Osteoblast (primary cell): ENCODE results near the gene SP140. TPM values are rescaled to one million over a fixed set of nuclear protein-coding genes. Genes with fewer than 3 reads are reported as not detected.

ENCODE experiments used
- DNase-seq: peaks from one replicate; pipeline ENCODE4 v3.0.0; 2011; ENCODE audit warnings: low spot score, mixed read lengths; ENCODE audit not compliant: insufficient read length; ENCODE audit errors: missing footprints
- H2AFZ ChIP-seq: 2 replicates; pipeline ENCODE4 v1.6.0; 2011; ENCODE audit warnings: mild to moderate bottlenecking, low read length
- H3K27ac ChIP-seq: 2 replicates; pipeline ENCODE4 v1.5.1; 2011; ENCODE audit warnings: mild to moderate bottlenecking, low read depth, low read length, moderate library complexity
- H3K27me3 ChIP-seq: 2 replicates; pipeline ENCODE4 v1.6.0; 2012; ENCODE audit warnings: mild to moderate bottlenecking, control low read depth, inconsistent platforms, low read length, moderate library complexity; ENCODE audit not compliant: insufficient read depth
- H3K36me3 ChIP-seq: 2 replicates; pipeline ENCODE4 v1.5.1; 2011; ENCODE audit warnings: mild to moderate bottlenecking, low read length, control low read depth, moderate library complexity; ENCODE audit not compliant: insufficient read depth
- H3K4me1 ChIP-seq: 2 replicates; pipeline ENCODE4 v1.5.1; 2011; ENCODE audit warnings: mild to moderate bottlenecking, low read length, control low read depth, moderate library complexity; ENCODE audit not compliant: insufficient read depth
- H3K4me2 ChIP-seq: 2 replicates; pipeline ENCODE4 v1.6.0; 2011; ENCODE audit warnings: mild to moderate bottlenecking, low read length; ENCODE audit not compliant: insufficient read depth
- H3K4me3 ChIP-seq: fragments of 200-600 bp; sonication (generic); 3 replicates; pipeline ENCODE4 v1.5.1; 2012; ENCODE audit warnings: mild to moderate bottlenecking, low read length, inconsistent platforms; ENCODE audit not compliant: insufficient read depth
- H3K79me2 ChIP-seq: 2 replicates; pipeline ENCODE4 v1.6.0; 2012; ENCODE audit warnings: mild to moderate bottlenecking, low read length, control low read depth, inconsistent platforms; ENCODE audit not compliant: insufficient read depth
- H3K9me3 ChIP-seq: 2 replicates; pipeline ENCODE4 v1.5.1; 2011; ENCODE audit warnings: low read depth, low read length, control low read depth
- H4K20me1 ChIP-seq: 2 replicates; pipeline ENCODE4 v1.6.0; 2012; ENCODE audit warnings: mild to moderate bottlenecking, low read length, control low read depth; ENCODE audit not compliant: insufficient read depth
- total RNA-seq: library from RNA; depleted of rRNA; stranded (reverse); fragments of >200 nt; gene quantifications from 2 replicates; pipeline ENCODE4 v1.2.3, GENCODE V29; 2012
- TF ChIP-seq, protein P1 (sequence below): IDR thresholded peaks from 2 replicates; pipeline ENCODE4 v1.5.1; 2011; ENCODE audit warnings: mild to moderate bottlenecking, low read depth, low read length, moderate library complexity; ENCODE audit errors: extremely low read depth

SP140 gene
- total RNA-seq, 1 donor = 0.36 TPM

DNA sequence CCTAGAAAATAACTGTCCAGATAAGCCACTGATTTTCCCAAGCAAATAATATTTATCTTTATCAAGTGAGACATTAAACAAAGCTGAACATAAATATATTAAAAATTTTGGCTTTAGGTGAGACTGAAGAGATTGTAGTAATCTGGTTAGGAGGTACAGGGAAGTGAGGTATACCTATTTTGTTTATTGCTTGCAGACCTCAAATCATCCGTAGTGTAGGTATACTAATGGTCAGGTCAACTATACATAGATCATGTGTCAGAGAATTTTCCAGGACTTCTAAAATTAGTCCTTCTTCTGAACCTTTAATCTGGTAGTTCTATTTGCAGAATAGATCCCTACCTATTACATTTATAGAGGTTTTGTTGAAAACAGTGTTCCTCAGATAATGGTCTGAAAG, 41.5 kb downstream of the SP140 start:
- H3K36me3 ChIP-seq = no peaks in the 10 kb centered on the region
- H3K4me3 ChIP-seq = no peak overlapping the region
- no peak overlapping the region for H2AFZ ChIP-seq
- no peaks in the 10 kb centered on the region for H3K27me3 ChIP-seq
- no peak overlapping the region for H3K4me2 ChIP-seq
- H3K27ac ChIP-seq = no peak overlapping the region
- no peaks in the 10 kb centered on the region for H3K9me3 ChIP-seq
- no peaks in the 10 kb centered on the region for H3K4me1 ChIP-seq
- DNase-seq = no peak
- H3K79me2 ChIP-seq = no peaks in the 10 kb centered on the region
- H4K20me1 ChIP-seq = no peaks in the 10 kb centered on the region
- TF ChIP-seq, protein P1, sequence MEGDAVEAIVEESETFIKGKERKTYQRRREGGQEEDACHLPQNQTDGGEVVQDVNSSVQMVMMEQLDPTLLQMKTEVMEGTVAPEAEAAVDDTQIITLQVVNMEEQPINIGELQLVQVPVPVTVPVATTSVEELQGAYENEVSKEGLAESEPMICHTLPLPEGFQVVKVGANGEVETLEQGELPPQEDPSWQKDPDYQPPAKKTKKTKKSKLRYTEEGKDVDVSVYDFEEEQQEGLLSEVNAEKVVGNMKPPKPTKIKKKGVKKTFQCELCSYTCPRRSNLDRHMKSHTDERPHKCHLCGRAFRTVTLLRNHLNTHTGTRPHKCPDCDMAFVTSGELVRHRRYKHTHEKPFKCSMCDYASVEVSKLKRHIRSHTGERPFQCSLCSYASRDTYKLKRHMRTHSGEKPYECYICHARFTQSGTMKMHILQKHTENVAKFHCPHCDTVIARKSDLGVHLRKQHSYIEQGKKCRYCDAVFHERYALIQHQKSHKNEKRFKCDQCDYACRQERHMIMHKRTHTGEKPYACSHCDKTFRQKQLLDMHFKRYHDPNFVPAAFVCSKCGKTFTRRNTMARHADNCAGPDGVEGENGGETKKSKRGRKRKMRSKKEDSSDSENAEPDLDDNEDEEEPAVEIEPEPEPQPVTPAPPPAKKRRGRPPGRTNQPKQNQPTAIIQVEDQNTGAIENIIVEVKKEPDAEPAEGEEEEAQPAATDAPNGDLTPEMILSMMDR = no peak

DNA sequence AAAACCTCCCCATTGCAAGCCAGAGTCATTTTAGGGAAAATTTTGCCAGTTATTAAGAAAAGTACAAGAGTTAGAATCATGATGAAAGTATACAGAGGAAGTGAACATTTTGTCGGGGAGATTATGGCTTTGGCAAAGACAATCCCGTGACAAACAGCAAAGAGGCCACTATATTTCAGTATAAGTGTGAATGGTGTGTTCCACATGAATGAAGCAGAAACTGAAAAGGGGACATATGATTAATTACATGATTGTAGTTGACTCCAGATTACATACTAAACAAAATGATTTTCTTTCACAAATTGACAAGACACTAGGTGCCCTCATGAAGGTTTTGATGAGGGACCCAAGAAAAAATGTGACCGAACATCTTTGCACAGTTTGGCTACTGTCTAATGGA, 42.0 kb downstream of the SP140 start:
- no peaks in the 10 kb centered on the region for H3K79me2 ChIP-seq
- no peak overlapping the region for H2AFZ ChIP-seq
- H3K36me3 ChIP-seq = no peaks in the 10 kb centered on the region
- H3K9me3 ChIP-seq = no peaks in the 10 kb centered on the region
- peak; percentile 23 for DNase-seq
- H3K4me3 ChIP-seq = no peak overlapping the region
- H4K20me1 ChIP-seq = no peaks in the 10 kb centered on the region
- no peak overlapping the region for H3K27ac ChIP-seq
- no peaks in the 10 kb centered on the region for H3K27me3 ChIP-seq
- H3K4me1 ChIP-seq = no peaks in the 10 kb centered on the region
- TF ChIP-seq, protein P1 = no peak
- H3K4me2 ChIP-seq = no peak overlapping the region

DNA sequence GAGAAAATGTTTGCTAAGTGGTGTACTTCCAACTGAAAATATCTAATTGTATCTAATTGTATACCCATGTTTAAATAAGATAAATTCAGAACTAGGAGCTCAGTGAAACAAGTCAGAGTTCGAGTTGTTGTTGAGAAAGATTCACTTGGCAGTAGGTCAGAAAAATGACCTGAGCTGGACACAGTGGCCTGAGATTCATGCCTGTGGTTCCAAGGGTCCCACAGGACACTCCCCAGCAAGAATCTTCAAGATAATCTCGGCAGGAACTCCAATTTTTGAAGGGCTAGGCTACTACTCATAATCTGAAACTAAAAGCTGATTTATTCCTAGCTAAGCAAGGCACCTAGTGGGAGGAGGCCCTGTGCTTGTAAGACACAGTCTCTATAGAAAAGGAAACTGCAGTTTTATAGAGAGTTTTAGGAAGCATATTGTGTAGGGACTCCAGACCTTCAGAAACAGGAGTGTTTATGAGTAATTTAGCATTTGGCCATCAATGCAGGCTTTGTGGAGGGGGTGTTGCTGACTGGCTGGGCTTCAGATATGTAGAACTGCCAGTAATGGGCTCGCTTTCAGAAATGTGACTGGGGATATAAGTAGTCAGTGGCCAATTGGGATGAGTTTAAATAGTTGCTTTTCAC, 43.2 kb downstream of the SP140 start:
- no peaks in the 10 kb centered on the region for H4K20me1 ChIP-seq
- H3K4me2 ChIP-seq = no peak overlapping the region
- H3K27me3 ChIP-seq = no peaks in the 10 kb centered on the region
- H3K4me1 ChIP-seq = no peaks in the 10 kb centered on the region
- peak overlapping the region; percentile 35 for H2AFZ ChIP-seq
- H3K4me3 ChIP-seq = no peak overlapping the region
- H3K79me2 ChIP-seq = no peaks in the 10 kb centered on the region
- no peaks in the 10 kb centered on the region for H3K9me3 ChIP-seq
- no peak for DNase-seq
- no peaks in the 10 kb centered on the region for H3K36me3 ChIP-seq
- no peak overlapping the region for H3K27ac ChIP-seq
- TF ChIP-seq, protein P1 = no peak

DNA sequence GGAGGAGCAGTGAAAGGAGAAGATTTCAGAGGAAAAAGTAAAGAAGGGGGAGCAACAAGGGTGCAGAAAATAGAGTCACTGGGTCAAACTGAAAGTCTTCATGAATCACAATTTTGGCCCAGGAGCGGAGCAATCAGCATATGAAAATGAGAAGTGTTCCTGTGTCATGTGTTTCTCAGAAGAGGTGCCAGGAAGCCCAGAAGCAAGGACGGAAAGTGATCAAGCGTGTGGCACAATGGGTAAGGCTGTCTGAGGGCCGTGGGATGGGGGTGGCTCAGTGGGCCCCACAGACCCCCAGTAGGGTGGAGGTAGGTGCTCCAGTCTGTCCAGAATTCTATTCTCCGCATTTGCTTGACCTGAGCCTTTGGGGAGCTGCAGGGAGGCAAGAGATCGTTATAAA, 44.2 kb downstream of the SP140 start:
- TF ChIP-seq, protein P1 = no peak
- no peaks in the 10 kb centered on the region for H3K79me2 ChIP-seq
- H3K9me3 ChIP-seq = no peaks in the 10 kb centered on the region
- no peaks in the 10 kb centered on the region for H3K4me1 ChIP-seq
- no peaks in the 10 kb centered on the region for H3K36me3 ChIP-seq
- no peak overlapping the region for H3K4me3 ChIP-seq
- no peaks in the 10 kb centered on the region for H4K20me1 ChIP-seq
- H3K27me3 ChIP-seq = no peaks in the 10 kb centered on the region
- DNase-seq = no peak
- no peak overlapping the region for H3K4me2 ChIP-seq
- no peak overlapping the region for H3K27ac ChIP-seq
- no peak overlapping the region for H2AFZ ChIP-seq
